HG03196 (cell line): Measurements from ENCODE around the gene LDLRAD2.
"Not testable (repeated sequence)": the region's sequence is repeated elsewhere in the genome, so short reads cannot be mapped to it uniquely, and the experiment has no call there.

ENCODE experiments used
- ATAC-seq: cut with Tn5 transposase; IDR thresholded peaks from one replicate; pipeline ENCODE4 v1.9.1; 2021; ENCODE audit not compliant: unreplicated experiment

The LDLRAD2 gene

DNA sequence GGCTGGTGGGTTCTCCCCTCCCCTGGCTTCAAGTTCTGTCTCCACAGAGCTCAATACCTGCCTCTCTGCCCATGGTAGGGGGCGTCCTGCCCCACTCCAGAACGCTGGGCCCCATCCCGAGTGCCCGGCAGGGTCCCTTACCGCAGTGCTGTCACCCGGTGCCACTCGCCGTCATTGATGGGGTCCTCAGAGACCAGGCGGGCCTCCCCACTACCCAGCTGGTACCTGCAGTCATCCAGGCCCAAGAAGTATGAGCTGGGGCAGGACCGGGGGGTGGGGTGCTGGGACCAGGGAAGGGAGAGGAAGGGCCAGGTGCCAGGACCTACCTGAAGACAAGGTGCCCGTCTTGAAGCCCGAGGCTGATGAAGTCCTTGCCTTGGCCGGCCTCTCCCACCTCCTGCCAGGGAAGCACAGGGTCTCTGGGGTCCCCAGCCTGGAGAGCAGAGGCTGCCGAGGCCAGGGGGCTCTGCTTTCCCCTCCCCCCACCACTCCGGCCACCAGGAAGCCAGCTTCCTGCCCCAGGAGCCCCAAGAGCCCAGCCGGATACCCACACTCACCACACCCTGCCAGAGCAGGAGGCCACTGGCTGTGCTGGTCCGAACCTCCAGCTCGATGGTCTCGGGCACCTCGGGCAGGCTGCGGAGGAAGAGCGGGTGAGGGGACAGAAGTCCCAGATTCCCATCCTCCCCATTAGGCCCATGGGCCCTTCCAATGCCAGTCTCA lies 12.1 kb downstream of the LDLRAD2 start:
- ATAC-seq, result no peak

DNA sequence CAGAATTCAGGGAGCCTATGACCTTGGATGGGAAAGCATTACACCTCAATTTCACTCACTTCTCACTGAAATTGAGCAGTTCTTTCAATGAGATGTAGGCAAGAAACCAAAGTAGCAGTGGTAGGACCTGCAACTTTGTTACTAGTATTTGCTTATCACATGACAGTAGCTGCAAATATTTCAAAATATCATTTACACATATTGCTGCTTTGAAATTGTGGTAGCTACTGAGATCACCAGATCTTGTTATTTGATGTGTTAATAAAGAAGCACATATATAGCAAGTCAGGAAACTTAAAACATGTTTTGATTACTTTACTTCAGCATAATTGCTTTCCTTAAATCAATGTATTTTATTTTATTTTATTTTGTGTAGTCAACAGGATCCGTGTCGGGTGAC lies 12.9 kb downstream of the LDLRAD2 start:
- no peak for ATAC-seq

DNA sequence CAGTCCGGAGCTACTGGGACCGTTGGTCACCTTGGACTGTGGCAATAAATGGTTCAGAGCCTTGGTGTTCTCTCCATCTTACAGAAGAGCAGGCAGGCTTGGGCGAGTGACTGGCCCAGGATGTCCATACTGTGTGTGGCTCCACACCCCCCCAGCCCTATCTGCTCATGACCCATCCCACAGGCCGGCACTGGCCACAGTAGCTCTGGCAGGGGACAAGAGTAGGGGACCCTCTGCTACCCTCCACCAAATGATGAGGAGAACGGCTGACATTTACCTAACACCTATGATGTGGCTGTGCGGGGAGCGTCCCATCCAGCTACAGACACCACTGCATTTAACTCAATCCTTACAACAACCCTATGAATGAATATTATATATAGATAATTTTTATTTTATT lies 13.3 kb downstream of the LDLRAD2 start:
- no peak for ATAC-seq

- not testable (repeated sequence) for ATAC-seq
These were observed 14.6 kb downstream of the LDLRAD2 start for GRCh38 chr1:21826694-21827093.

- ATAC-seq, result no peak
These were observed 15.1 kb downstream of the LDLRAD2 start for GRCh38 chr1:21827141-21827679.

DNA sequence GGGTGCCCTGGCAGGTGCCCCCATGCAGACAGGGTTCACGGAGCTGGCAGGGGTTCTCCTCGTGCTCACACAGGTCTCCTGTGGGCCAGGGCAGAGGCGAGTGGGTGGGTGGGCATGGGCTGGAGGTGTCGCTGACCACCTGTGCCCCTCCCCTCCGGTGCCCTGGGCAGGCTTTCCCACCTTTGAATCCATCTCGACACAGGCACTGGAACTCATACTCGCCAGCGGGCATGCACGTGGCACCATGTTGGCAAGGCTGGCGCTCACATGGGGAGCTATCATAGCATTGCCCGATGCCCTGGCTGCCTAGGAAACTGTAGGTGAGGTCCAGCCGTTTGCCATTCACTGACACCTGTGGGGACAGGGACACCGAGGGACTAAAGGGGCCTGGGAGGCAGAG lies 16.0 kb downstream of the LDLRAD2 start:
- ATAC-seq, result no peak

DNA sequence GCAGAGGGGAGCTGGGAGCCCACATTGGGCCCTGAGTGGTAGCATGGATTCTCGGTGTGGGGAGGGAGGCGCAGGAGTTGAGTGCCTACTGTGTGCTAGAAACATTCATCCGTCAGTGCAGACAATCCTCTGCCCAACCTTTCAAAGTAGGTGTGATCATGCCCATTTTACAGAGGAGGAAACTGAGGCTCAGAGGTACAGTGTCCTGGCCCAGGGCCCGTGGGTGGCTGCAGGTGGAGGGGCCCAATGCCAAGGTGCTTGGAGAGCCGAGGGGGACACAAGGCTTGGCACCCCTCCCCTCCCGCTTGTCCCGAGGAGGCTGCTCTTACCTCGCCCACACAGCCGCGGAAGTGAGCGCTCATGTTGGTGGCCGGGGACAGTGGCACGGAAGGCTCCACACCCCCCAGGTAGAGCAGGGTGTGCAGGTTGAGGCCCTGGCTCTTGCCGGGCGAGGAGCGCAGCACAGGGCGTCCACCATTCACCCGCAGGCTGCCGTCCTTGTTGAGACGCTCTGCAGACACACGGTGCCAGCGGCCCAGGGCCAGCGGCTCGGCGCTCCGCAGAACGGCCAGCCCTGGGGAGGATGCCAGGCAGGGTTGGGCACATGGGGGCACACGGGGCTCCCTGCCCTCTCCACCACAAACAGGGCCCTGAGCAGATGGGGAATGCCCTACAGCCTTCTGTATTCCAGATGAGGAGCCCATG lies 16.6 kb downstream of the LDLRAD2 start:
- no peak for ATAC-seq

- no peak for ATAC-seq
These were observed 17.2 kb downstream of the LDLRAD2 start for GRCh38 chr1:21829294-21829693.

GRCh38 chr1:21830792-21831453 lies 18.9 kb downstream of the LDLRAD2 start:
- no peak for ATAC-seq

DNA sequence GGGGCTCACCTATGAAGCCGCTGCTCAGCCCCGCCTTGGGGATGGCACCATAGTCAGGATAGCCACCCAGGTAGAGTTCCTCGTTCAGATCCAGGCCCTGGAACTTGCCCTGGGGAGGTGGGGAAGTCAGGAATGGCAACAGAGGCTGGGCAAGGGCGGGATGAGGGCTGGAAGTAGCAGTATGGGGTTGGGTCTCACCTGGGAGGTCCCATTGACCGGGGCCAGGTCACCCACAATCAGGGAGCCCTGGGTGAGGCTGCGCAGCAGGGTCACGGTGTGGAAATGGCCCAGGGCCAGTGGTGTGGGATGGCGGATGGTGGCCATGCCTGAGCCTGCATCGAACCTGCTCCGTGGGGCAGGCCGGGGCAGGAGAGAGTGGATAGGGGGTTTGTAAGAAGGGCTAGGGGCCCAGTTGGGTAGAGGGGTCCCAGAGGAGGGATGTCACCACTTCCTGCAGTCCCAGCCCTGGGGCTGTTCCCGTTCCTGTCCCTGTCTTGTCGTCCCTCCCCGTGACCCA lies 19.4 kb downstream of the LDLRAD2 start:
- no peak for ATAC-seq

DNA sequence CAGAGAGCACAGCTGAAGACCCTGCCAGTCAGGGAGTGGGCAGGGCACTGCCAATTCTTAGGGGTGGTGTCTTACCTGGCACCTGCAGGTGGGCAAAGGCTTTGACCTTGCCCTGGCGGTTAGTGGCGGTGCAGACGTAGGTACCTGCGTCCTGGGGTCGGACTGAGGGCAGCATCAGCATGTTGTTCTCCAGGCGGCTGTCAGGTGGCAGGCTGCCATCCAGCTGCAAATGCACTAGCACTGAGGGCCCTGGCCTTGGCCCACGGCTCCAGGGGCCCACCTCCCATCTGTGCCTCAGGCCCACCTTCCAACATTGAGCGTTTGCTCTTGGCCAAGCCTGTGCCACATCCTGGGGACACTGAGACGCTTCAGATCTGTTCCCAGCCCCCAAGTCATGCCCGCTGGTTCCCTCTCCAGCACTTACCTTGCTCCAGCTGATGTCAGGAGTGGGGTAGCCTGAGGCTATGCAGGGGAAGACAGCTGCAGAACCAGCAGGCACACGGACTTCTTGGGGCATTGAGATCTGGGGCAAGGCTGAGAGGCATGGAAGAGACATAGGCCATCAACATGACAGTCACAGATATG lies 21.4 kb downstream of the LDLRAD2 start:
- no peak for ATAC-seq

DNA sequence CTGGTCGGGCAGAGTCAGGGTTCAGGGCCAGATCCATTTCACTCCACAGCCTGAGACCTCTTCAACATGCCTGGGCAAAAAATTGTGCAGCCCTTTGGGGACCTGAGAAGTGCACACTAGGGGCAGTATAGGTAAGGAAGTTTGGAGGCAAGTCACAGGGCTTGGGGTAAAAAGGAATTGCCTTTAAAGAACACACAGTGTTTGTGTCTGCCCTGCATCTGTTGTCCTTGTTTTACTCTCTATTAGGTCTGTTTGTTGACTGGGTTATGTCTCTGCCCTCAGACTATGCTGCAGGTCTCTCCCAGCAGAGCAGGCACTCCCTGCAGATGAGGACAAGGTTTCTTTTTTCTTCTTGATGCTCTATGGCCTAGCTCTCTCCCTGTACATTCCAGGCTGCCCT lies 22.0 kb downstream of the LDLRAD2 start:
- no peak for ATAC-seq

- no peak for ATAC-seq
These were observed 22.6 kb downstream of the LDLRAD2 start for GRCh38 chr1:21834666-21835065.

GRCh38 chr1:21836010-21836409 lies 23.9 kb downstream of the LDLRAD2 start:
- ATAC-seq, result no peak

DNA sequence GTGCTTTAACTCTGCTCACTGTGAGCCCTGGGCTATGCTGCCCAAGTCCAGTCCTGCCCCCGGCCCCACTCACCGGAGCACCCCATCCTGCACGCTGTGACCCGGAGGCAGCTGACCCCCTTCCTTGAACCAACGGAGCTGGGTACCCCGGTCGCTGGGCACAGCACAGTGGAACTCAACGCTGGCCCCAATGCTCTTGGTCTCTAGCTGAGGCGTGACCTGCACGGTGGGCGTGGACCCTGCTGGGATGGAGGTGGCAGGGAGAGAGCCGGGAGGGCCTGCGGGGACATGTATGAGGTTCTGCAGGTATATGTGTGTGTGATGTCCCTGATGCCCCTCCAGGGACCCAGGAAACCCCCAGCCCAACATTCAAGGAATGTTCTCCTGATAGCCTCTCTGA lies 24.7 kb downstream of the LDLRAD2 start:
- ATAC-seq, result no peak

GRCh38 chr1:21837476-21837875 lies 25.4 kb downstream of the LDLRAD2 start:
- no peak for ATAC-seq

- no peak for ATAC-seq
These were observed 26.5 kb downstream of the LDLRAD2 start for GRCh38 chr1:21838359-21839157.

- no peak for ATAC-seq
These were observed 27.4 kb downstream of the LDLRAD2 start for GRCh38 chr1:21839337-21840037.

DNA sequence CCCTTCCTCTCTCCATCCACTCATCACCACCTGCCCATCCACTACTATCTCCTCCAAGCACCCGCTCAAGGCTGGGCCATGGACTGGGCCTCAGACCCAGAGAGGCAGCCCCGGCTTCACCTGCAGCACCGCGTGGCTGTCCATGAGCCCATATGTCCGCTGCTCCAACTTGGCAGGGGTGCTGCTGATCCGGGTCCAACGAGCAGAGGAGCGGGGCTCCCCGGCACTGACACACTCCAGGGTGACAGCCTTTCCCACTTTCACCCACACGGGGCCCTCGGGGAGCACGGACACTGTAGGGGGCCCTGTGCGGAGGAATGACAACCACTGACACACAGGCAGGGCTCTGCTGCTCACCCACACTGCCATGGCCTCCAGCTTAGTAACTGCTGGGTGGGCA lies 28.9 kb downstream of the LDLRAD2 start:
- ATAC-seq, result no peak
